GF-D8 (cell line): ENCODE results near the gene TTC1.

ENCODE experiments used
- DNase-seq: peaks from one replicate; lab custom pipeline; 2025; lab: John Stamatoyannopoulos, UW

Gene TTC1

DNA sequence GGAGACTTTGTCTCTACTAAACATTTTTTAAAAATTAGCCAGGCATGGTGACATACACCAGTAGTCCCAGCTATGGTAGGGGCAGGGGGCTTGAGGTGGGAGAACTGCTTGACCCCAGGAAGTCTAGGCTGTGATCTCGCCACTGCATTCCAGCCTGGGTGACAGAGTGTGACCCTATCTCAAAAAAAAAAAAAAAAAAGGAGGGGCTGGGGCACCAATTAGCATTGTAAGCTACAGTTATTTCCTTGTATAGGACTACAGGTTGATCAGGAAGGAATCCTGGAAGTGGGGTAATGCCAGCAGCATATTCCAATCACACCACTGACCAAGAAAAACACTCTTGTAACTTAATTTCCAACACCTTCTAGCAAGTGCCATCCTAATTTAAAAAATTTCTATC lies 78.3 kb downstream of the TTC1 start:
- DNase-seq: no peak

DNA sequence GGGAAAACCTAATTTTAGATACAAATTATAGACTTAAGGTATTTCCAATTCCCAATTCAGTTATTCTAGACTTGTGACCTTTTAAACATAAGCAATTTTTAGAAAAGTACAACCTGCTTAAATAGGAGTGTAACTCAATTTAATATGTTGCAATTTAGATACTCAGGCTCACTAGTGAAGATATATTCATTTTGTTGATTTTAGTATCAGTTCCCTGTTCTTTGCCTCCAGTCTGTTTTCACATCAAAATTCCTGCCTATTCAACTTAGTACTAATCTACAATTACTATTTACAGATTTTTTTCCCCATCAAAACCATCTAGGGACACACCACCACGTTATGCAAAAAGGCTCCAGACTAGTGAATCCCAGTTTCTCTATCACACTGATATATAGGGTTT lies 79.9 kb downstream of the TTC1 start:
- no peak for DNase-seq

DNA sequence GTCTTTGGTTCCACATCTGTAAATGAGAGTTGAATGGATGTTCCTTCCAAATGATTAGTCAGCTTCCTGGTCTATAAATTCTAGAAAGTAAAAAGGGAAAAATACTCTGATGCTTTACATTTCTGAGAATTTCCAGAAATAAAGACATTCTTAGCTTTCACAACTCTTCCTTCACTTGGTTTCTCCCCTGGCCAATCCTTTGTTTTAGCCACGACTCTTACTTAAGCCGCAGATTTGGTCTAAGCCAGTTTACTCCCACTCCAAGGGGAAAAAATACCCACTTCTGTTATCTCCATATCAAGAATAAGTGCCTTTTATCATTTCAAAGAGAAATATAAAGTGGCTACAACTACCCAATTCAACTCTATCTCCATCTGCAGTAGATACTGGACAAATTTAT lies 80.6 kb downstream of the TTC1 start:
- peak; percentile 2 for DNase-seq

DNA sequence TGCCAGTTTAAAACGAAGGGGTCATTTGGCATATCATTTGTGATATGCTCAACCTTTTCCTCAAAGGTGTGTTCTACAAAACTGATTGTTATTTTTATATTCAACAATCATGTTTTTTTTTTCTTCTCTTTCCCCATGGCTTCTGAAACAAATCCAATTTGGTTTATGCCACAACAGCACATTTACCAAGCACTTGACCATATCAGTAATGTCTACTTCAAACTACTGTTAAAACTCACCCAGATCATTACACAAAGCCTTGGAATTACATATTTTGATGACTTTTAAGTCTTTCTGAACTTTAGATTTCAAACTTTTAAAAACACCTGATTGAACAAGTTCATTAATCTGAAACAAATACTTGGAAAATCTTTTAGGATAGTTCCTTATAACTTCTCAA lies 81.1 kb downstream of the TTC1 start:
- DNase-seq: no peak

DNA sequence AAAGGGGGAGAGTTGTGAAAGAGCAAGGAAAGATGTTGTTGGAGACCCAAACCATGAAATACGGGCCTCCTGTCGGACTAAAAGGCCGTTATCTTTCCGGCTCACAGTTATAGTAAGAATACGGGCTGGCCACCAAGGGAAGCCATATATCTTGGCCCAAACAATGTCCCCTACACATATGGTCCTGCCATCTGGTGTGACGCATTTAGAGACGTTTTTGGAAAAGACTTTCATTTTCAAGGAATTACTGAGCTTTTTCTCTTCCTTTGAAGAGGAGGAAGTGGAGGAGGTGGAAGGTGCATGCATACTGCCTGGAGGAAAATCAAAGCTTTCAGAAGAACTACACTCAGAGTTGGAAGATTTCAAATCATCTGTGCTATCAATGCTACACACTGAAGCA lies 83.6 kb downstream of the TTC1 start:
- no peak for DNase-seq

DNA sequence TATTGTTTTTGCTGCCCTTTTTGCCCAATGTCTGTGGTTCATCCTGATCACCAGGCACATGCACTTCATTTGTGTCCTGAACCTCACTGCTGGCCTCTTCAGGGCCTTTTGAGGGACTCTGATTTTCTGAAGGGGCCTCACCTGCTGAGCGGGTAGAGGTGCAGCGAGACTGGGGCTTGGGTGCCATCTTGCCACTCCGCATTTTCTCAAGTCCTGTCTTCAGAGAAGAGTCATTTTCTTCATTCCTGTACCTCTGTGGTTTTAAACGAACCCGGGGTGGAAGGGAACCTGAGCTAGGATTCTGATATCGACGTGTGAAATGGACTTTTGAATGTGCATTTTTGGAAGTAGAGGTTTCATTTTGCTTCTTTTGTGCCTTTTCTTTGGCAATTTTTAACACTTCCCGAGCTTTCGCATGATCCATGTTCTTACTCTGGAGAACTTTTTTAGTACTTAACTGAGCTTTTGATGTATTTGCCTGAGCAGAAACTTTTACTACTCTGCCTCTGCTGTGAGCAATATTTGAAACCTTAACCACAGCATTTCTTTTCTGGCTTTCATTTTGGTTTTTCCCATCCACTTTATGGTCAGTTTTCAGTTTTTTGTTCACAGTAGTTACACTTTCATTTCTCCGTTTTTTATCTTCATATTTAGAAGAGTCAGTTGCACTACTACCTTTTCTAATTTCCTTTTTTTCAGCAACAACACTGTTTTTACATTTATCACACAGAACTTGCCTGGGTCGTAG lies 84.2 kb downstream of the TTC1 start:
- no peak for DNase-seq

DNA sequence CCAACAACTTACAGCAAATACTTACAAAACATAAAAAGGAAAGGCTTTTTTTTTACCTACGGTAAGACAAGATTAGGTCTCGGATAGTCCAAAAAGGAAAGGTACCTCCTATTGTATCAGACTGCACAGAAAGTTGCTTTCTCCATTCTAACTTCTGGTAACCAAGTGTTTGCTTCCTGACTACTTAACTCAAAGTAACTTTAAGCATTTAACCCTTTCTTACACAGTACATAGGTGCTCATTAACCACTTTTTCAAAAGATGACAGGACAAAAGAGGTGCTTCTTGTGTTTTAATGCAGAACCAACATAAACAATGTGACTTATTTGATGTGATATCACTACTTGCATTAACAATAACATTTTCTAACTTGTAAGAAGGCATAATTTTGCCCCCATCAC lies 87.2 kb downstream of the TTC1 start:
- DNase-seq: no peak

DNA sequence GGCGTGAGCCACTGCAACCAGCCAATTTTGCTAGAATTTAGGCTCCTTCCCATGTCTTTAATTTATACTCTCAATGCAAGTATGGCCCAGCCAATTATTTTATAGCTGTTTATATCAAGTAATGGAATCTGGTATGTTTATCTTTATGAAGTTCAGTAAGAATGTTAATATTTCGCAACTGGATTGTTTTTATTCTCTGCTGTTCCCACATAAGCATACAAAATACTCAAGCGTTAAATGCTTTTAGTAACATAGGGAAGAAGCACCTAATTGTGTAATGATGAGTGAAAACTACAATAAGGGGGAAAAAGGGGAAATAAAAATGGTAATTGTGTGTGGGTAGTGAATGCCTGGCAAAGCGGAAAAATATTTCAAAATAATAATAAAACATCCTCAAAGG lies 89.1 kb downstream of the TTC1 start:
- DNase-seq: peak; percentile 1

DNA sequence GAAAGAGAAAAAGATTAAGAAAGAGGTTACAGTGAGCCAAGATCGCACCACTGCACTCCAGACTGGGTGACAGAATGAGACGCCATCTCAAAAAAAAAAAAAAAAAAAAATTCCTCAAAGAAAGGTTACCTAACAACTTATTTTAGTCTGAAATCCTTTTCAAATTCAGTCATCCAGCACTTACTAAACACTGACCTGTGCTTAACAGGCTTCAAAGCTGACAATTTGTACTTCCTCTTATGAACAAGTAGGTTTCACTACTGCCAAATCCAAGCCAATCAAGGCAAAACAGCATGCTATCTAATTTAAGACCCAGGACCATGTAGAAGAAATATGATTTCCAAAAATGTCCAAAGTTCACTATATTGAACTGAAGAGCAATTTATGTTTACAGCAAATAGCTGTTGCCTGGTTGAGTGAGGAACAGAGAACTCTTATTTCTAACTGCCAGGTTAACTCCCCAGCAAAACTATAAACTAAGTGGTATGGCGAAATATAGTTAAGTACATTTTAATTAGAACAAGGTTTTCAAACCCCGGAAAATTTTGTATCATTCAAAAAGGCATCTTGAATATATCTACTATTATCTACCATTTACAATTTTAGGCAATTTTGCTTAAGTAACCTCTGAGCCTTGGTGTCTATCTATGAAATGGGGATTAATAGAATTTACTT lies 96.9 kb downstream of the TTC1 start:
- peak; percentile 25 for DNase-seq

DNA sequence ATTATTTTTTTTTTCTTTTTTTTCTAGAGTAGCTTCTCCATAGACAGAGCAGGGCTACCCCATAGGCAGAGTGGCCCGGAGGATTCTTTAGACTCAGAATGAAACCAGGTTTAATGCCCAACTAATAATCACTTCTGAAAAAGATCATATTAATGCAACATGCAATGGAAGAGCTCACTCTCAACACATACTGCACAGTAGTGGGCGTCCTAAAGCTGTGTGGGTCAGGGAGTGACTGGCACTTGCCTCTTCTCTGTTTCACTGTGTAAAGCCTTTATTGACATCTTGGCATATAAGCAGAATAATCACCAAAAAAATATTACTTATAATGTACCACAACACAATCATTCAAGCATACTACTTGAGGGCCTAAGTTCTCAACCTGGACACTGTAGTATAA lies 99.2 kb downstream of the TTC1 start:
- DNase-seq: no peak
